Astrocyte of the cerebellum (primary cell): ENCODE results near the gene CSF3R.

Experiments used
- DNase-seq: peaks from one replicate; pipeline ENCODE4 v3.0.0-alpha.2; 2011; ENCODE audit warnings: low read depth
- H3K4me3 ChIP-seq: 2 replicates; pipeline ENCODE4 v1.5.1; 2011; ENCODE audit warnings: mild to moderate bottlenecking, low read depth, low read length, moderate library complexity
- CTCF ChIP-seq: IDR thresholded peaks from 2 replicates; pipeline ENCODE4 v1.5.1; 2012; ENCODE audit warnings: low read length, low read depth, moderate library complexity, mild to moderate bottlenecking; ENCODE audit errors: missing control alignments
- in situ Hi-C: cut with HindIII; loops from 2 replicates; pipeline ENCODE4 v1.10.0; 2017; ENCODE audit warnings: low sequenced_read_pairs

The CSF3R gene

DNA sequence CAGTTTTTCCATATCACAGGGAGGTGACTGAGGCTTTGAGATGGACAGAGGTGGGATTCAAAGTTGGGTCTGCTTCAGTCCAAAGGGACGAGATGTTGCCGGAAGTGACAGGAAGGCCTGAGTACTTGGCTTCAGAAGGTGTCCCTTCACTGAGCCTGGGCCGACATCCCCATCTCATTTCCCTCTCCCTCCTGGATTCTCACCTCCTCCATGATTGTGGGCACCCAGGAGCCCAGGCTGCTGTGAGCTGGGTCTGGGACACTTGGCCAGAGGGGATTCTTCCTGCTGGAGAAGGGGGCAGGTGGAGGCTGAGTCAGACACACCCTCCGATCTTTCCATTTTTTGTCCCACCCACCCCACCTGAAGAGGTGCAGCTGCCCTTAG lies 15.7 kb downstream of the CSF3R start:
- in situ Hi-C loops: no loop called here
- H3K4me3 ChIP-seq: no peak overlapping the region
- no peak for TF ChIP-seq CTCF
- DNase-seq: no peak

GRCh38 chr1:36466370-36467026 lies 16.2 kb downstream of the CSF3R start:
- TF ChIP-seq CTCF: no peak
- no peak for DNase-seq
- in situ Hi-C loops: no loop called here
- no peak overlapping the region for H3K4me3 ChIP-seq

DNA sequence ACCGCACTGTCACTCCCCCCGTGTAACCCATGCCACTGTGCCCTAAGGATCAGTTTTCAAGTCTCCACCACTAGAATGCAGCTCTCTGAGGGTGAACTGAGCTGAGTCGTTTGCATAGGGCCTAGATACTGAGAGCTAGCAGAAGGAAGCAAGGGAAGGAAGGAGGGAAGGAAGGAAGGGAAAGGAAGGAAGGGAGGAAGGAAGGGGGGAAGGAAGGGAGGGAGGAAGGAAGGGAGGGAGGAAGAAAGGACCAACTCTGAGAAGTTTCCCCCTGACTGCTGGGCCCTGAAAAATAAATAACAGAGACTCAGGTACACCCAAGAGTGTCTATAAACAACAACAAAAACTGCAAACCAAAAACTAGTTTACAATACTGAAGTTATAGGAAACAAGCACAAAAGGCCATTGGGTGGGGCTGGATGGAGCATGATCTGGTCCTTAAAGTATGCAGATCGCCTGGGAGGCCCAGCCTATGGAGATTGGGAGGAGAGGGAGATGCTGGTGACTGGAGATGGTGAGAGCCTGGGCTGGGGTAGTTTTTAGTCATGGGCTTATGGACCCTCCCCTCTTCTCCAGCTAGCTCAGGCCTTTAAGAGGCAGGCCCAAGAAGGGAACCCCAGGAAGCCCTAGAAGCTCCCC lies 16.9 kb downstream of the CSF3R start:
- TF ChIP-seq CTCF: no peak
- no peak for DNase-seq
- in situ Hi-C loops: no loop called here
- H3K4me3 ChIP-seq: no peak overlapping the region

DNA sequence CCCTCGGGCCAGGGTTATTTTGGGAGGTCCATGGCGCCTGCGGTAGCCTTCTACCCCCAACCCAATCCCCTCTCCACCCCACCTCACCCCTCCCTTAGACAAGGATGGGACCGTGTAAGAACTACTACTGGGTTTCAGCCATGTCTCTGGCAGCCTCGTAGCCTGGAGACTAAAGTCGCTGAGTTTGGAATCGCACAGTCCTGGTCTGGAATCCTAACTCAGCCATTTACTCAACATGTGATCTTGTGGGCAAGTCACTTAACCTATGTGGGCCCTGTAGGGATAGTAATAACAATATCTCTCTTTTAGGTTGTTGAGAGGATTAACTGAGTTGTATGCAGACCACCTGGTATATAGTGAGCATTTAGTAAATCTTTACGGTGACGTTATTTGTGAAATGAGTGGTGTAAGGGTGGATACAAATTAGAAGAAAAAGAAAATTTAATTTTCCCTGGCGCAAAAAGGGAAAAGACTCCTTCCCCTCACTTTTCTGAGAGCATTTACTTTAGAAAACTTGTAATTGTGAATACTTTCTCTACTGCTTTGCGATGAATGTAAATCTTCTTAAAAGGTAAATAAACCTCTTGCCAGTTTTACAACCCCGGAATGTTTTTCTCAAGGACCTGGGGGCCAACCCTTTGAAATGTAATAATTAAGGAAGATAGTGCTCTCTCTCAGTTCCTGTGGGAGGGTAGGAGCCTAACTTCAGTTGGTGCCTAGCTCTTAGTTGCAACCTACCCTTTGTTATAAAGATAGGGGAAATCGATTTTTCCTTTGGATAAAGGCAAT lies 17.9 kb downstream of the CSF3R start:
- no peak for DNase-seq
- no peak for TF ChIP-seq CTCF
- peak overlapping the region; percentile 70 for H3K4me3 ChIP-seq
- in situ Hi-C loops: no loop called here

DNA sequence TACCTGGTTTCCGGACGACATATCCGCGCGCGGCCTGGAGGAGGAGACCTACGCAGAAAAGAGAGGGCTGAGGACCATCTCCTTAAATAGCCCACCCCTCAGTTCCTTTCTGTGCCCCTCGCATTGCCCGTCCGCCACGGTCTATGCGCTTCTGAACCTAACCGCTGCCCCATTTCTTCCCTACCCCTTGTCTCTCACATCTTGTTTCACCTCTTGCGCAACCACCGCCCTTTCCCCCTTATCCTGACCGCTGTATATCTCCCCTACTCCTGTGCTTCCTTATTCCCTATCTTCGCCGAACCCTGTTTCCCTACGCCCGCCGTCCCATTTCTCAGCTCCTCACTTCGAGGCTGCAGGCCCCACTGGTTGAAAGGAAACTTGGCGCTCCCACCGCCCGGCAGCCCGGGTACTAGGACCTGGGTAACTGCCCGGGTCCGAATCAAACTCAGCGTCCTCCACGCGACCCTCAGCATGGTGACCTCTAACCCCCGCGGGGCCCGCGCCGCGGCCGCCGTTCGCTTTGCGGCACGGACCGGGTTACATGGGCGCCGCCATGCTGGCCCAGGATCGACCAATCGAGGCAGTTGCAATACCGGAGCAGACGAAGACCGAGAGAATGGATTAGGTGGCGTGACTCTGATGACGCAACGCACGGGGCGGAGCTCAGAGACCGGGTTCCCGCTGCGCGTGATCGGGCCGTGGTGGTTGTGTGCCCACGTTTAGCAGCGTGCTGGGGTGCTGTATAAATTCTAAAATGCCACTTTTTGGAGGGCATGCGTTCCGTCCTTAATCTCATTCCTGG lies 18.7 kb downstream of the CSF3R start, which contains the start of gene MRPS15:
MRPS15 (minus strand) TSS at position 582 of the 802 bp plus-strand sequence; CDS start at position 473, 109 bp downstream.
- peak; percentile 83 for DNase-seq
- H3K4me3 ChIP-seq: peak within 1 kb of the TSS; percentile 70
- in situ Hi-C loops: no loop called here
- TF ChIP-seq CTCF: no peak

DNA sequence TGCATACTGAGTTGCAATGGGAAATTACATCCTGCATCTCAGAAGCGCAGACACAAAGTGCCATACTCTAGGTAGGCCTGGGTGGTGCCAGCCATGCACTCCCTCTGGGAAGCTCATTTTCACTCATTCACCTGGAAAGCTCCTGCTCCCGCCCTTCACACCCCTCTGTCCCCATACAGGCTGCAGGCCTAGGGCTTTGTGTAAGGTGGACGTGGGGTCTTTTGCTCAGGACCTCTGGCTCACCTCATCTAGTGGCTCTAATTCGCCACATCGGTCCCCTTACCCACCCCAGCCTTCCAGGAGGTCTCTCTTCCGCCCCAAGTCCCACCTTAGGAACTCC lies 19.3 kb downstream of the CSF3R start:
- TF ChIP-seq CTCF: no peak
- in situ Hi-C loops: no loop called here
- H3K4me3 ChIP-seq: peak overlapping the region; percentile 70
- no peak for DNase-seq
